SH-SY5Y (cell line): ENCODE measurements around the gene ST7L.

Source experiments
- GATA2 ChIP-seq: IDR thresholded peaks from 2 replicates; pipeline ENCODE4 v1.6.1; 2011; ENCODE audit warnings: mild to moderate bottlenecking, low read depth, low read length
- GATA3 ChIP-seq: IDR thresholded peaks from 2 replicates; pipeline ENCODE4 v1.6.1; 2011; ENCODE audit warnings: low read depth, mild to moderate bottlenecking, low read length, moderate library complexity

DNA sequence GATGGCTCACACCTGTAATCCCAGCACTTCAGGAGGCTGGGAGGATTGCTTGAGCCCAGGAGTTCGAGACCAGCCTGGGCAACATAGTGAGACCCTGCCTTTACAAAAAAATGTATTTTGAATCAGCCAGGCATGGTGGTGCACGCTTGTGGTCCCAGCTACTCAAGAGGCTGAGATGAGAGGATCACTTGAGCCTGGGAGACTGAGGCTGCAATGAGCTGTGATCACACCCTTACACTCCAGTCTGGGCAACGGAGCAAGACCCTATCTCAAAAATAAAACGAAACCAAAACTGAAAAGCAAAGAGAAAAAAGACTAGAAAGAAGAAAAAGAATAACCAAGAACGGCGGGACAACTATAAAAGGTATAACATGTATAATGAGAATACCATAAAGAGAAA is 125.6 kb downstream of the ST7L start:
- TF ChIP-seq GATA3 (no peak), GATA2 (no peak)
